ENCODE data around the gene SPOP.

DNA sequence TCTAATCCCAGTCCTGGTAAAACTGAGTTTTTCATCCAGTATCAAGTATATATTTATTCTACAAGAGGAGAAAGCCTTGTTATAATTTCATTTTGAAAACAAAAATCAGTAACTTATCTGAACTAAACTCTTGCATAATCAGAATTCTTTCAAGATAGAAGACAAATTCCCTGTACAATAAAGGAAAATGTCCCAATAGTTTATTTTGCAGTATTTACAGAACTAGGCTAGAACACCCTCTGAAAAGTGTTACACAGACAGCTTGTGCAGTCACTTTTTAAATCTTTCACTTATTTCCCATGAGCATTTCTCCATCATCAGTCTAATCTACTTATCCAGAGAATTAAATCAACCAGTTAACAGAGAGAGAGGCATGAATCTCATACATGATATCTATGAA, 48.5 kb downstream of the SPOP start:
- TF ChIP-seq, protein P1, sequence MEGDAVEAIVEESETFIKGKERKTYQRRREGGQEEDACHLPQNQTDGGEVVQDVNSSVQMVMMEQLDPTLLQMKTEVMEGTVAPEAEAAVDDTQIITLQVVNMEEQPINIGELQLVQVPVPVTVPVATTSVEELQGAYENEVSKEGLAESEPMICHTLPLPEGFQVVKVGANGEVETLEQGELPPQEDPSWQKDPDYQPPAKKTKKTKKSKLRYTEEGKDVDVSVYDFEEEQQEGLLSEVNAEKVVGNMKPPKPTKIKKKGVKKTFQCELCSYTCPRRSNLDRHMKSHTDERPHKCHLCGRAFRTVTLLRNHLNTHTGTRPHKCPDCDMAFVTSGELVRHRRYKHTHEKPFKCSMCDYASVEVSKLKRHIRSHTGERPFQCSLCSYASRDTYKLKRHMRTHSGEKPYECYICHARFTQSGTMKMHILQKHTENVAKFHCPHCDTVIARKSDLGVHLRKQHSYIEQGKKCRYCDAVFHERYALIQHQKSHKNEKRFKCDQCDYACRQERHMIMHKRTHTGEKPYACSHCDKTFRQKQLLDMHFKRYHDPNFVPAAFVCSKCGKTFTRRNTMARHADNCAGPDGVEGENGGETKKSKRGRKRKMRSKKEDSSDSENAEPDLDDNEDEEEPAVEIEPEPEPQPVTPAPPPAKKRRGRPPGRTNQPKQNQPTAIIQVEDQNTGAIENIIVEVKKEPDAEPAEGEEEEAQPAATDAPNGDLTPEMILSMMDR (IDR thresholded peaks at IDR 0.05 in 4 of 5, conservative IDR thresholded peaks at IDR 0.05 in 1 of 5): no peak
- no peak for TF ChIP-seq POLR2A (IDR thresholded peaks at IDR 0.05)

All from gastrocnemius medialis (tissue), 4 donors.